Heart left ventricle (tissue), 13 donors: ENCODE results near the gene MDK.

ENCODE experiments used
- CTCF ChIP-seq, 12 donors: fragments of 200-600 bp; sonication (generic) in 4 of 12; IDR thresholded peaks; one replicate each; pipeline versions ENCODE4 v1.5.0 to v1.8.0; 2018 to 2022; ENCODE audit warnings: antibody characterized with exemption in 12 of 12, mild to moderate bottlenecking in 5 of 12
- POLR2A ChIP-seq, 2 donors: fragments of 450-650 bp; IDR thresholded peaks; one replicate each; pipeline ENCODE4 v1.6.1; 2017; ENCODE audit warnings: antibody characterized with exemption in 2 of 2, mild to moderate bottlenecking in 2 of 2, moderate library complexity in 2 of 2
- donor health status: ischemic (EF 13 %, LVEDD 7.1; RV severe dilation, severe dysfunction).
- donor health status: DM: no; HTN: yes; CAD: no.
- donor health status: DM: no; HTN: no; CAD: no.
- donor health status: ischemic (EF 25% LVEDD 6.9; RV normal size, moderate dysfunction).
- donor health status: ischemic (EF 25% LVEDD 5.7; RV mildly dilated, moderate dysfunction).
- donor health status: ischemic (EF 35%, LVEDD 5.7; RV mildly dilated, moderate dysfunction).
- donor health status: nonischemic (EF 11% LVEDD 7.7; RV severe dilation, severe dysfunction).
- donor health status: DM: yes; HTN: yes; CAD: no.
- donor health status: PGD.
- donor health status: ischemic (EF 29% LVEDD 5.4; RV normal size, mild dysfunction).
- donor health status: nonischemic (EF 23%, LVEDD 6.1; RV moderate dilation, normal function).

- no peak for TF ChIP-seq CTCF (IDR thresholded peaks at IDR 0.05)
- no peak for TF ChIP-seq POLR2A (IDR thresholded peaks at IDR 0.05)
Measured at GRCh38 chr11:46364056-46364455, 17.4 kb upstream of the MDK start.
